H1 (cell line): ENCODE results near the gene CTSL. TPM values are rescaled to one million over a fixed set of nuclear protein-coding genes. Genes with fewer than 3 reads are reported as not detected.

Source experiments
- BACH1 ChIP-seq: IDR thresholded peaks from 2 replicates; pipeline ENCODE4 v1.6.1; 2012; ENCODE audit warnings: low read length, improper control_type of control experiment
- GTF2F1 ChIP-seq: IDR thresholded peaks from 2 replicates; pipeline ENCODE4 v1.6.1; 2012; ENCODE audit warnings: low read depth, low read length, improper control_type of control experiment, borderline replicate concordance
- NRF1 ChIP-seq: IDR thresholded peaks from 2 replicates; pipeline ENCODE4 v1.6.1; 2011; ENCODE audit warnings: mild to moderate bottlenecking, low read depth, low read length, improper control_type of control experiment
- polyA plus RNA-seq, 7 experiments: library from polyadenylated mRNA; depleted of rRNA in 3 of 7; stranded (reverse) in 5 of 7; unstranded in 2 of 7; fragments of >200 nt in 5 of 7; fragments of 200-250 nt in 2 of 7; gene quantifications; 1 replicate in 5 of 7; 2 replicates in 1 of 7; 4 replicates in 1 of 7; pipeline versions ENCODE4 v1.2.1 to v1.2.3, GENCODE V29; 2011 to 2013; ENCODE audit warnings: missing spikeins in 2 of 7, mixed read lengths in 2 of 7
- total RNA-seq: library from RNA; stranded (reverse); fragmentation: NEBNext Ultra II Directional; extraction: Animal tissue kit (Norgen Biotek cat#: 25700); gene quantifications from 2 replicates; pipeline ENCODE4 v1.2.1, GENCODE V29; 2021

Gene CTSL
- total and polyA plus RNA-seq, 2 of the 8 experiments (the other 6 are each of a cell fraction or from before 2014, with no cell fraction given): 34.2 to 38.2 TPM

GRCh38 chr9:87685441-87685840 lies 40.5 kb upstream of the CTSL start (continued):
- TF ChIP-seq BACH1 (no peak), NRF1 (no peak), GTF2F1 (no peak)
